ENCODE measurements around the gene PBOV1. TPM values are rescaled to one million over a fixed set of nuclear protein-coding genes. Genes with fewer than 3 reads are reported as not detected.

PBOV1 gene
- total and polyA plus RNA-seq, 2 experiments from 2014 or later, result not detected

DNA sequence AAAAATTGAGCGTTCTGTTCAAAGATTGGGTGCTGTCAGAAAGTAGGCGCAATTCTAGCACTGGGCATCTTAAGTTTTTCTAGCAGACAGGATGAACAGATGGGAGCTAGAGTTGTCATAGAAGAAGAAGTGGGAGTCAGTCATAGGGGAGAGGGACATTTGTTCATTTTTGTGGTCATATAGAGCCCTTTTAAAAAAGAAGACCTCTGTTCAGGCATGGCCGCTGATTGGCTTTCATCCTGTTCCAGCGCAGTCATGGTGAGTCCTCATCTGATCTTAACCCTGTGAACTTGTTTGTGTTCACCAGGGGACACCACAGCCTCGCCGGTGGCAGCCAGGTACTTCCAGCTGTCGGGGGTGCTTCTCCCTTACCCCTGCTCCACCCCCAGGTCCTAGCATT, 29.7 kb upstream of the PBOV1 start:
- 91% methylated on average over 7 of the region's 7 CpGs for WGBS (ENCODE audit: low lambda C conversion rate, missing lambda C conversion rate)

DNA sequence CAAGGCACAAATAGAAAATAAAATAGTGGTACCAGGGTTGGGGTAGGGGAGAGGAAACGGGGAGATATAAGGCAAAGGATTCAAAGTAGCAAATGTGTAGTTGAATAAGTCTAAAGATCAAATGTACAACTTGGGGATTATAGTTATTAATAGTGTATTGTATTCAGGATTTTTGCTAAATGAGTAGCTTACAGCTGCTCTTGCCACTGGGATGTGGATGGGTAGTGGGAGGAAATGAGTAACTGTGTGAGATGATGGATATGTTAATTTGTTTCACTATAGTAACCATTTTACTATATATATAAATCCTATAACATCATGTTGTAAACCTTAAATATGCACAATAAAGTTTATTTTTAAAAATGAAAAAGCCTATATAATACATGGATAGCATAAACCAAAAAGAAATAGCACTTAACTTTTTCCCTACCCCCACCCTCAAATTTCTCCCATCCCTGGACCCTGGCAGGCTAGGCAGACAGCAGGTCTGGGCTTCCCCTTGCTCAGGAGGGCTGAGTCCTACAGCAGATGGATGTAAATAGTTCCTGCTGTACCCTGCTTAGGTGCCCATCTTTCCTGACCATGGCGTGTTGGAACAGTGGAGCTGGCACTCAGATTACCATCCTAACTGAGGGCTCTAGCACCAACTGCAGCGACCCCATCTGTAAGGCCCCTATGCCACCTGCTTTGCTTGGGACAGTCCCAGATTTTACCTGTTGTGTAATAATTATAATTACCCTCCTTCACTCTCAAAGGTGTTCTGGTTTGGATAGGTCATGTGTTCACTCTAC, 28.6 kb upstream of the PBOV1 start:
- Histone ChIP-seq H3K9me3 (ENCODE audit: low read depth) (no peaks in the 10 kb centered on the region), H2AFZ (no peak overlapping the region), H4K20me1 (ENCODE audit: insufficient read depth, poor library complexity, severe bottlenecking) (no peaks in the 10 kb centered on the region), H3K9me2 (replicated peaks; ENCODE audit: insufficient read depth) (no peaks in the 10 kb centered on the region), H3K36me3 (replicated peaks; ENCODE audit: insufficient read depth, low read depth) (no peaks in the 10 kb centered on the region), H3K4me2 (no peak overlapping the region), H3K4me3 (no peak overlapping the region), H3K79me2 (no peaks in the 10 kb centered on the region), H3K4me1 (ENCODE audit: insufficient read depth) (peaks cover 4% of the 10 kb centered on the region), H3K27me3 (no peaks in the 10 kb centered on the region), H3K27ac (no peak overlapping the region)
- WGBS (ENCODE audit: low lambda C conversion rate, missing lambda C conversion rate), result 93% methylated on average over 3 of the region's 3 CpGs
- TF ChIP-seq, protein P1, sequence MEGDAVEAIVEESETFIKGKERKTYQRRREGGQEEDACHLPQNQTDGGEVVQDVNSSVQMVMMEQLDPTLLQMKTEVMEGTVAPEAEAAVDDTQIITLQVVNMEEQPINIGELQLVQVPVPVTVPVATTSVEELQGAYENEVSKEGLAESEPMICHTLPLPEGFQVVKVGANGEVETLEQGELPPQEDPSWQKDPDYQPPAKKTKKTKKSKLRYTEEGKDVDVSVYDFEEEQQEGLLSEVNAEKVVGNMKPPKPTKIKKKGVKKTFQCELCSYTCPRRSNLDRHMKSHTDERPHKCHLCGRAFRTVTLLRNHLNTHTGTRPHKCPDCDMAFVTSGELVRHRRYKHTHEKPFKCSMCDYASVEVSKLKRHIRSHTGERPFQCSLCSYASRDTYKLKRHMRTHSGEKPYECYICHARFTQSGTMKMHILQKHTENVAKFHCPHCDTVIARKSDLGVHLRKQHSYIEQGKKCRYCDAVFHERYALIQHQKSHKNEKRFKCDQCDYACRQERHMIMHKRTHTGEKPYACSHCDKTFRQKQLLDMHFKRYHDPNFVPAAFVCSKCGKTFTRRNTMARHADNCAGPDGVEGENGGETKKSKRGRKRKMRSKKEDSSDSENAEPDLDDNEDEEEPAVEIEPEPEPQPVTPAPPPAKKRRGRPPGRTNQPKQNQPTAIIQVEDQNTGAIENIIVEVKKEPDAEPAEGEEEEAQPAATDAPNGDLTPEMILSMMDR (IDR thresholded peaks at IDR 0.05; ENCODE audit: poor library complexity), result no peak
- no peak for TF ChIP-seq EZH2phosphoT487 (IDR thresholded peaks at IDR 0.05; ENCODE audit: low read depth, severe bottlenecking, unreplicated experiment)
- TF ChIP-seq EZH2 (IDR thresholded peaks at IDR 0.05; ENCODE audit: borderline replicate concordance), result no peak
- DNase-seq (ENCODE audit: low spot score), result no peak

More for the DNA sequence above, 29.7 kb upstream of the PBOV1 start:
- H4K20me1 ChIP-seq (ENCODE audit: insufficient read depth, poor library complexity, severe bottlenecking), result no peaks in the 10 kb centered on the region
- DNase-seq (ENCODE audit: low spot score), result no peak
- no peak overlapping the region for H3K4me2 ChIP-seq
- no peaks in the 10 kb centered on the region for H3K9me3 ChIP-seq (ENCODE audit: low read depth)
- no peaks in the 10 kb centered on the region for H3K36me3 ChIP-seq (replicated peaks; ENCODE audit: insufficient read depth, low read depth)
- peaks cover 4% of the 10 kb centered on the region for H3K4me1 ChIP-seq (ENCODE audit: insufficient read depth)
- no peak for TF ChIP-seq EZH2 (IDR thresholded peaks at IDR 0.05; ENCODE audit: borderline replicate concordance)
- TF ChIP-seq EZH2phosphoT487 (IDR thresholded peaks at IDR 0.05; ENCODE audit: low read depth, severe bottlenecking, unreplicated experiment), result no peak
- TF ChIP-seq, protein P1 (IDR thresholded peaks at IDR 0.05; ENCODE audit: poor library complexity), result no peak
- H3K4me3 ChIP-seq, result no peak overlapping the region
- H2AFZ ChIP-seq, result no peak overlapping the region
- no peaks in the 10 kb centered on the region for H3K27me3 ChIP-seq
- H3K9me2 ChIP-seq (replicated peaks; ENCODE audit: insufficient read depth), result no peaks in the 10 kb centered on the region
- H3K27ac ChIP-seq, result no peak overlapping the region
- H3K79me2 ChIP-seq, result no peaks in the 10 kb centered on the region

DNA sequence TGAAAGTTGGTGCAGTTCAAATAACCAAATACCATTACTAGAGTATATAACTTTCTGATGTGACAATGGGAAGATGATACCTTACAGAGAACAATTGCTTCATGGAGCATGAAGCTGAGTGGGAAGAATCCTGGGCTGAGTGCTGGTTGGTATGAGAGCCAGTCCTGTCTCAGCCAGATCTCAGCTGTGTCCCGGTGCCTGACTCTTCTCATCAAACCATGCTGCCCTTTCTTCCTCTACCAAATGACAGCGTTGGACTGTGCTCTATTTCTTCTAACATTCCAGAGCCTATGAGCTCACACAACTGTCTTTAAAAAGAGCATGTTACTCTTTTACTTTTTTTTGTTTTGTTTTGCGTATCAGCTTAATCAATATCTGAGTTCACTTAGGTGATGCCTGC, 27.5 kb upstream of the PBOV1 start:
- H3K9me2 ChIP-seq (replicated peaks; ENCODE audit: insufficient read depth), result no peaks in the 10 kb centered on the region
- H3K79me2 ChIP-seq, result no peaks in the 10 kb centered on the region
- WGBS (ENCODE audit: low lambda C conversion rate, missing lambda C conversion rate), result 86% methylated on average over 3 of the region's 3 CpGs
- no peaks in the 10 kb centered on the region for H3K36me3 ChIP-seq (replicated peaks; ENCODE audit: insufficient read depth, low read depth)
- no peak overlapping the region for H3K4me3 ChIP-seq
- H3K9me3 ChIP-seq (ENCODE audit: low read depth), result no peaks in the 10 kb centered on the region
- H4K20me1 ChIP-seq (ENCODE audit: insufficient read depth, poor library complexity, severe bottlenecking), result no peaks in the 10 kb centered on the region
- H3K27me3 ChIP-seq, result no peaks in the 10 kb centered on the region
- no peak overlapping the region for H2AFZ ChIP-seq
- no peak overlapping the region for H3K27ac ChIP-seq
- TF ChIP-seq, protein P1 (IDR thresholded peaks at IDR 0.05; ENCODE audit: poor library complexity), result no peak
- TF ChIP-seq EZH2phosphoT487 (IDR thresholded peaks at IDR 0.05; ENCODE audit: low read depth, severe bottlenecking, unreplicated experiment), result no peak
- no peak for TF ChIP-seq EZH2 (IDR thresholded peaks at IDR 0.05; ENCODE audit: borderline replicate concordance)
- H3K4me1 ChIP-seq (ENCODE audit: insufficient read depth), result peaks cover 4% of the 10 kb centered on the region
- DNase-seq (ENCODE audit: low spot score), result no peak
- H3K4me2 ChIP-seq, result no peak overlapping the region
